Naive thymus-derived CD8-positive, alpha-beta T cell (primary cell): ENCODE results near the gene NTN1. TPM values are rescaled to one million over a fixed set of nuclear protein-coding genes. Genes with fewer than 3 reads are reported as not detected.

Experiments
- ATAC-seq, 2 donors: fragments of 150-1000 bp; cut with Tn5 transposase in 1 of 2; sonication (Bioruptor Pico), chemical (Tn5 transposase) in 1 of 2; 1 replicate in 1 of 2; 2 replicates in 1 of 2; pipeline ENCODE4 v1.10.0; 2021; ENCODE audit warnings: mild to moderate bottlenecking in 2 of 2, moderate library complexity in 2 of 2
- POLR2A ChIA-PET: fragments of 350-600 bp; sonication (Branson Sonifier 250); formaldehyde crosslinking; loops from one replicate; lab custom pipeline; 2021; ENCODE audit warnings: antibody characterized with exemption; lab: Charles Lee
- DNase-seq, 10 donors: peaks; one replicate each; pipeline versions ENCODE4 v3.0.0 to v3.0.0-alpha.2; 2020 to 2022
- H3K27ac Mint-ChIP-seq, 10 donors: one replicate each; pipeline ENCODE4 v1.8.0; 2020 to 2022; ENCODE audit warnings: mild to moderate bottlenecking in 10 of 10, mixed read lengths in 10 of 10, moderate library complexity in 4 of 10, inconsistent platforms in 1 of 10
- H3K27me3 Mint-ChIP-seq, 5 donors: one replicate each; pipeline ENCODE4 v1.8.0; 2021 to 2022; ENCODE audit warnings: mixed read lengths in 5 of 5
- H3K36me3 Mint-ChIP-seq, 3 donors: one replicate each; pipeline ENCODE4 v1.8.0; 2020 to 2022; ENCODE audit warnings: mixed read lengths in 3 of 3, mild to moderate bottlenecking in 2 of 3, inconsistent platforms in 1 of 3
- H3K4me1 Mint-ChIP-seq, 4 donors: one replicate each; pipeline ENCODE4 v1.8.0; 2021 to 2022; ENCODE audit warnings: mixed read lengths in 4 of 4
- H3K4me3 Mint-ChIP-seq, 10 donors: one replicate each; pipeline ENCODE4 v1.8.0; 2020 to 2022; ENCODE audit warnings: mild to moderate bottlenecking in 10 of 10, mixed read lengths in 10 of 10, moderate library complexity in 6 of 10, inconsistent platforms in 1 of 10
- H3K9me3 Mint-ChIP-seq, 9 donors: one replicate each; pipeline ENCODE4 v1.8.0; 2020 to 2022; ENCODE audit warnings: mixed read lengths in 9 of 9, mild to moderate bottlenecking in 3 of 9, inconsistent platforms in 1 of 9, moderate library complexity in 1 of 9
- polyA plus RNA-seq, 3 donors: library from polyadenylated mRNA; unstranded; fragments of 300-500 nt; fragmentation: Illumina TruSeq; gene quantifications; one replicate each; pipeline ENCODE4 v1.2.3, GENCODE V29; 2021
- total RNA-seq, 8 experiments: library from RNA in 2 of 8; stranded (reverse) in 2 of 8; gene quantifications; one replicate each; pipeline ENCODE4 v1.2.3 and lab custom pipeline; 2021 to 2026

Gene NTN1
- total and polyA plus RNA-seq, 5 experiments from 2014 or later = 0.05 TPM; not detected in 4

DNA sequence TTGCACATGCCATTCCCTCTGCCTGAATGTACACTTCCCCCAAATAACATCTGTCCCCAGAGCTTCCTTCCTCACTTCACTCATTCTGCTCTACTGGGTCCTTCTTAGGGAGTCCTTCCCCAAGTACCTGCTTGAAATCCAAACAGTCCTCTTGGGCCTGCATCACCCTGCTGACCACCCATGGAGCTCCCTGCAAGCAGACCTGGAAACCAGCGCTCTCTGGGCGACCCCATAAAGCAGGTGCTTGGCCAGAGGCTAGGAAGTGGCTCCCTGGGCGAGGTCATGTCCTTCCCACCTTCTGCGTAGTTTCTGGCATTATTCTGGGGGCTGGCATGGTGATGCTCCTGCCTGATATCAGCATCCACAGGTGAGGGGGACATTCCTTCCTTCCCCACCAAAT lies 12.2 kb upstream of the NTN1 start:
- Mint-ChIP-seq H3K27ac (no peak overlapping the region), H3K4me3 (no peak overlapping the region), H3K36me3 (peaks cover 0 to 10% (median 8%) of the 10 kb centered on the region in 3 donors), H3K4me1 (peaks cover 0 to 12% (median 7%) of the 10 kb centered on the region in 4 donors), H3K27me3 (peaks cover 34 to 91% (median 56%) of the 10 kb centered on the region in 5 donors), H3K9me3 (peaks cover 0 to 21% (median 4%) of the 10 kb centered on the region in 9 donors)
- DNase-seq = no peak
- POLR2A ChIA-PET = no interaction called here
- ATAC-seq = no peak

DNA sequence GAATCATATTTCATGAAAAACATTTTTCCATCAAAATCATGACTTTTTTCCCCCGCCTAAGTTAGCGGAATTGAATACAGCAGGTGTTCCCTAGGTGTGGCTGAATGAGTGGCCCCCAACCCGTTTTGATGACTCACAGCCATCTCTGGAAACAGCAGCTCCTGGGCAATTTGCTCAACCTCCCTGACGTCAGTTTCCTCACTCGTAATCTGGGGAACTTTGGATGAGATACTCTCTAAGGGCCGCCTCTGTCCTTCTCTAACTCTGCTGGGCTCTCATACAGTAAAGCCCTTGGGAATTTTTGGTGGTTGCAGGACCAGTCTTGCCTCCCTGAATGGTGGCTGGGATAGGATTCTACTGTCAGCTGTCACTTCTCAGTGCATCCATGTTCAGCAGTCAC lies 11.6 kb upstream of the NTN1 start:
- H3K4me1 Mint-ChIP-seq = peaks cover 0 to 5% (median 3%) of the 10 kb centered on the region in 4 donors
- H3K27ac Mint-ChIP-seq = no peak overlapping the region
- DNase-seq (no peak), ATAC-seq (no peak)
- H3K27me3 Mint-ChIP-seq = peaks cover 32 to 85% (median 54%) of the 10 kb centered on the region in 5 donors
- H3K4me3 Mint-ChIP-seq = no peak overlapping the region
- POLR2A ChIA-PET = no interaction called here
- H3K9me3 Mint-ChIP-seq = peaks cover 0 to 21% (median 4%) of the 10 kb centered on the region in 9 donors
- peaks cover 0 to 10% (median 8%) of the 10 kb centered on the region in 3 donors for H3K36me3 Mint-ChIP-seq

DNA sequence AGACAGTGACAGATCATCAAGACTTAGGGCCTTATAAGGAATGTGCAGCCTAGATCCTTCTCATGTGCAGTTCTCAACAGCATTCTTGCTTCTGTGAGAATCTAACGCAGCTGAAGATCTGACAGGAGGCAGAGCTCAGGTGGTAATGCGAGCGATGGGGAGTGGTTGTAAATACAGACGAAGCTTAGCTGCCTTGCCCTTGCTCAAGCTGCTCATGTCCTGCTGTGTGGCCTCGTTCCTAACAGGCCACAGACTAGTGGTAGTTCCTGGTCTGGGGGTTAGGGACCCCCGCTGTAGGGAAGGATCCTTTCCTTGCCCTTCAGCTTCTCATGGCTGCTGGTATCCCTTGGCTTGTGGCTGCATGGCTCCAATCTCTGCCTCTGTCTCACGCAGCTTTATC lies 10.3 kb upstream of the NTN1 start:
- peaks cover 0 to 5% (median 3%) of the 10 kb centered on the region in 3 donors for H3K36me3 Mint-ChIP-seq
- peaks cover 0 to 10% (median 0%) of the 10 kb centered on the region in 9 donors for H3K9me3 Mint-ChIP-seq
- POLR2A ChIA-PET = no interaction called here
- H3K4me1 Mint-ChIP-seq = no peaks in the 10 kb centered on the region
- H3K27me3 Mint-ChIP-seq = peaks cover 27 to 72% (median 47%) of the 10 kb centered on the region in 5 donors
- H3K4me3 Mint-ChIP-seq = no peak overlapping the region
- ATAC-seq = no peak
- H3K27ac Mint-ChIP-seq = no peak overlapping the region
- no peak for DNase-seq

DNA sequence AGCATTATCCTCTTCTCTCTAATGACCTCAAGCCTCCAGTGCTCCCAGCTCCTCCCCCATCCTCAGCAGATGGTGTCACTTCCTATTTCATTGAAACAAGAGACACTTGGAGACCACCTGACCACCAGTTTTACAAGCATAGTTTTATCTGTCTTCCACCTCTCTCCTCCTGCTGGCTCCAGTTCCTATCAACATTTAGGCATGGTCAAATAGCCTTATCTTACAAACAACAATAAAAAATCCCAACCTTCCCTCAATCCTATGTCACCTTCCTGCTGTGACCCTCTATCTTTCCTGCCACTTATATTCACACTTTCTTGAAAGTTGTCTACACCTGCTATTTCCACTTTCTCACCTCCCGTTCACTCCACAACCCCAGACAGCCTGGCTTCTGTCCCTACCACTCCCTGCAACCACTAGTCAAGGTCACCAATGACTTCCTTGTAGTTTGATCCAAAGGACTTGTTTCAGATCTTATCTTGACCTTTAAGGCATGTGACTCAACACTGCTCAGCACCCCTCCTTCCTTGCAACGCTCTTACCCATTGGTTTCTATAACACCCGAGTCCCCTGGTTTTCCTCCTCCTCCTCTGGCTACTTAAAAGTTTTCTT lies 4.3 kb upstream of the NTN1 start:
- DNase-seq = no peak
- H3K27me3 Mint-ChIP-seq = peaks cover 10 to 35% (median 18%) of the 10 kb centered on the region in 5 donors
- POLR2A ChIA-PET = no interaction called here
- H3K9me3 Mint-ChIP-seq = no peaks in the 10 kb centered on the region
- no peaks in the 10 kb centered on the region for H3K4me1 Mint-ChIP-seq
- no peak overlapping the region for H3K27ac Mint-ChIP-seq
- H3K36me3 Mint-ChIP-seq = no peaks in the 10 kb centered on the region
- ATAC-seq = no peak
- no peak overlapping the region for H3K4me3 Mint-ChIP-seq

DNA sequence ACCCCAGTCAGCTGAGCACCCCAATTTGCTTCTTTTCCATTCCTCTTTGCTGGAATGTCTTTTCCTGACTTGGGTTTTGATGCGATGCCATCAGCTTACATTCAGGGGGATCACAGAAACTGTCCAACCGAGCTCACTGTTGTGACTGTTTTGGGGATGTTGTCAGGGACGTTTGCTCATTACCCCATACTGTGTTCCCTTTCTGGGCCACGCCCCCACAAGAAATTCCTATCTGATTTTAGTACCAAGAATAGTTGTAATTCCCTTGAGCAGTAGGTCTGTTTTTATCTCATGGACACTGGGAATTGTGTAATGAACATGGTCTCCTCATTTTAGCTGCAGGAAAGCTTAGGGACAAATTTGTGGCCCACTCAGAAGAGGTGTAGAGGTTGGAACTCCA lies 2.6 kb upstream of the NTN1 start:
- POLR2A ChIA-PET = interaction anchor here (0.6 kb wide), 1 partner anchor 128 kb away, joined by 3 read pairs; no protein-coding TSS in a partner anchor
- Mint-ChIP-seq H3K27ac (no peak overlapping the region), H3K36me3 (peaks cover 0 to 2% (median 0%) of the 10 kb centered on the region in 3 donors), H3K27me3 (peaks cover 8 to 35% (median 12%) of the 10 kb centered on the region in 5 donors), H3K4me1 (peaks cover 3 to 8% (median 6%) of the 10 kb centered on the region in 4 donors), H3K9me3 (no peaks in the 10 kb centered on the region), H3K4me3 (no peak overlapping the region)
- no peak for DNase-seq
- ATAC-seq = no peak

DNA sequence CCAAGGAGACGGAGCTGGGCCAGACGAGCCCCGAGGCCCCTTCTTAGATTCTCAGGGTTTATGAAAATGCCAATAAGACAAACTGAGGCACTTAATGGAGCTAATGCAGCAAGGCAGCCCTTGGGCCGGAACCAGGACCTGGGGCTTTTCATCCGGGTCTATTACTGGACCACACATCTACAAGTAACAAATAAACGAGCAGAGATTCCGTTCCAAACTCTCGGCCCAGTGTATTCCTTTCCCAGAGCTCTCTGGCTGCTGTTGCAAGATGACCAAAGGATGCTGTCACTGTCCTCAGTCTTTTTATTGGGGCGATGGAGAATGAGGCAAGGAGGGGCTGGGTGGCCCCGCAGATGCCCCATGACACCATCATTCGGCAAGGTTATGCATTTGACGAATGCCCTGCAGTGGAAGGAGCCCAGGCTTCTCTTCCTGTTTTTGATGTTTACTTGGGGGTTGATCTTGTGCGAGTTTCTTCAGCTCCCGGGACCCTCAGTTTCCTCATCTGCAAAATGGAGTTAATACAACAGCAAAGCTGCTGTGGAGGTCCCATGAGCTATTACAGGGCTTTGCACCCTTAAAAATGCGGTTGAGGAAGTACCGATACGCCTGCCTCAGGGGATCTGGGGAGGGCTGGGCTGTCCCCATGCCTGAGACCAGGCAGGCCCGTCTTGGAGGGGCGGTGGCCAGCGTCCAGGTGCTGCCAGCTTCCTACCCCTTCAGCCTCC lies 1.1 kb upstream of the NTN1 start:
- DNase-seq (no peak), ATAC-seq (no peak)
- POLR2A ChIA-PET = interaction anchor here (0.5 kb wide), 1 partner anchor 55 kb away, joined by 3 read pairs; no protein-coding TSS in a partner anchor
- Mint-ChIP-seq H3K9me3 (no peaks in the 10 kb centered on the region), H3K4me1 (peaks cover 5 to 18% (median 11%) of the 10 kb centered on the region in 4 donors), H3K27ac (peak overlapping the region in 1 of 10 donors; percentile 53), H3K36me3 (peaks cover 0 to 5% (median 0%) of the 10 kb centered on the region in 3 donors), H3K27me3 (peaks cover 19 to 43% (median 26%) of the 10 kb centered on the region in 5 donors), H3K4me3 (peak overlapping the region; percentile 61 to 84 (median 68))

DNA sequence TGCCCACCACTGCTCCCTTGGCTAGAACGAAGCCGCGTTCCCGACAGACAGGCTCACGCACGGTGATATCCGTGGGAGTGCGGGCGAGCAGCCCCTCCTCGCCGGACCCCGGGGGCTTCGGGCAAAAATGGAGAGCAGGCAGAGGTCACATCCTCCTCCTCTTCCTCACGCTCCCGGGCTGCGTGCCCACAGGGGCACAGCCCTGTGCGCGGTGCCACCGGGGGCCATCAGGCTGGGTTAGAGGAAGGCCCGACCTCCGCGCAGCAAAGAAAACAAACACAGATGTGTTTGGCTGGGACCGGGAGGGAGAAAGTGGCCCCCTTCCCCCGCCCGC lies 519 bp upstream of the NTN1 start:
- no peak overlapping the region for H3K27ac Mint-ChIP-seq
- H3K27me3 Mint-ChIP-seq = peaks cover 20 to 40% (median 31%) of the 10 kb centered on the region in 5 donors

DNA sequence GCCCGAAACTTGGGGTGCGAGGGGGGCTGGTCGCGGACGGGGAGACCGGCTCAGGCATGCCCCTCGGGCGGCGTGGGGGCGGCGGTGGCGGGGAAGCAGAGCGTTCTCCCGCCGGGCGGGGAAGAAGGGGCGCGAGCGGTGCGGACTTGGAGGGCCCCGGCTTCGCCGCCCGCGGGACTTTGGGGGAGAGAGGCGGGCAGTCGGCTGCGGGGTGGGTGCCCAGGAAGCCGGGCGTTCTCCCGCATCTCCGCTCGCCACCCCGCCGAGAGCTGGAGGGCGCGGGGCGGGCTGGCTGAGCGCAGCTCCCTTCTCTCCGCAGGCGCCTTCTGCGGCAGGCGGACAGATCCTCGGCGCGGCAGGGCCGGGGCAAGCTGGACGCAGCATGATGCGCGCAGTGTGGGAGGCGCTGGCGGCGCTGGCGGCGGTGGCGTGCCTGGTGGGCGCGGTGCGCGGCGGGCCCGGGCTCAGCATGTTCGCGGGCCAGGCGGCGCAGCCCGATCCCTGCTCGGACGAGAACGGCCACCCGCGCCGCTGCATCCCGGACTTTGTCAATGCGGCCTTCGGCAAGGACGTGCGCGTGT lies 772 bp downstream of the NTN1 start:
- POLR2A ChIA-PET = interaction anchor here (0.8 kb wide), 1 partner anchor 124 kb away, joined by 3 read pairs; no protein-coding TSS in a partner anchor
- Mint-ChIP-seq H3K4me1 (peaks cover 5 to 18% (median 11%) of the 10 kb centered on the region in 4 donors), H3K9me3 (peaks cover 0 to 3% (median 0%) of the 10 kb centered on the region in 9 donors), H3K27me3 (peaks cover 30 to 52% (median 44%) of the 10 kb centered on the region in 5 donors), H3K27ac (no peak overlapping the region), H3K4me3 (peak overlapping the region; percentile 79 to 95 (median 93)), H3K36me3 (peaks cover 0 to 5% (median 0%) of the 10 kb centered on the region in 3 donors)
- ATAC-seq (peak in 1 of 2 donors; percentile 21), DNase-seq (peak in 2 of 10 donors; percentile 2 to 10)

More for the DNA sequence above, 519 bp upstream of the NTN1 start:
- DNase-seq = peak in 1 of 10 donors; percentile 4
- no peaks in the 10 kb centered on the region for H3K9me3 Mint-ChIP-seq
- H3K4me3 Mint-ChIP-seq = peak overlapping the region; percentile 56 to 84 (median 68)
- peaks cover 0 to 5% (median 0%) of the 10 kb centered on the region in 3 donors for H3K36me3 Mint-ChIP-seq
- ATAC-seq = no peak
- POLR2A ChIA-PET = no interaction called here
- peaks cover 5 to 18% (median 11%) of the 10 kb centered on the region in 4 donors for H3K4me1 Mint-ChIP-seq

DNA sequence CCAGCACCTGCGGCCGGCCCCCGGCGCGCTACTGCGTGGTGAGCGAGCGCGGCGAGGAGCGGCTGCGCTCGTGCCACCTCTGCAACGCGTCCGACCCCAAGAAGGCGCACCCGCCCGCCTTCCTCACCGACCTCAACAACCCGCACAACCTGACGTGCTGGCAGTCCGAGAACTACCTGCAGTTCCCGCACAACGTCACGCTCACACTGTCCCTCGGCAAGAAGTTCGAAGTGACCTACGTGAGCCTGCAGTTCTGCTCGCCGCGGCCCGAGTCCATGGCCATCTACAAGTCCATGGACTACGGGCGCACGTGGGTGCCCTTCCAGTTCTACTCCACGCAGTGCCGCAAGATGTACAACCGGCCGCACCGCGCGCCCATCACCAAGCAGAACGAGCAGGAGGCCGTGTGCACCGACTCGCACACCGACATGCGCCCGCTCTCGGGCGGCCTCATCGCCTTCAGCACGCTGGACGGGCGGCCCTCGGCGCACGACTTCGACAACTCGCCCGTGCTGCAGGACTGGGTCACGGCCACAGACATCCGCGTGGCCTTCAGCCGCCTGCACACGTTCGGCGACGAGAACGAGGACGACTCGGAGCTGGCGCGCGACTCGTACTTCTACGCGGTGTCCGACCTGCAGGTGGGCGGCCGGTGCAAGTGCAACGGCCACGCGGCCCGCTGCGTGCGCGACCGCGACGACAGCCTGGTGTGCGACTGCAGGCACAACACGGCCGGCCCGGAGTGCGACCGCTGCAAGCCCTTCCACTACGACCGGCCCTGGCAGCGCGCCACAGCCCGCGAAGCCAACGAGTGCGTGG lies 1.5 kb downstream of the NTN1 start:
- ATAC-seq (peak in 1 of 2 donors; percentile 14), DNase-seq (peak in 2 of 10 donors; percentile 10 to 23)
- peaks cover 37 to 56% (median 51%) of the 10 kb centered on the region in 5 donors for H3K27me3 Mint-ChIP-seq
- H3K4me1 Mint-ChIP-seq = peaks cover 5 to 18% (median 11%) of the 10 kb centered on the region in 4 donors
- H3K27ac Mint-ChIP-seq = peak overlapping the region in 5 of 10 donors; percentile 74 to 88 (median 83)
- peaks cover 0 to 5% (median 0%) of the 10 kb centered on the region in 3 donors for H3K36me3 Mint-ChIP-seq
- H3K9me3 Mint-ChIP-seq = peaks cover 0 to 3% (median 0%) of the 10 kb centered on the region in 9 donors
- peak overlapping the region; percentile 79 to 95 (median 93) for H3K4me3 Mint-ChIP-seq
- POLR2A ChIA-PET = no interaction called here

DNA sequence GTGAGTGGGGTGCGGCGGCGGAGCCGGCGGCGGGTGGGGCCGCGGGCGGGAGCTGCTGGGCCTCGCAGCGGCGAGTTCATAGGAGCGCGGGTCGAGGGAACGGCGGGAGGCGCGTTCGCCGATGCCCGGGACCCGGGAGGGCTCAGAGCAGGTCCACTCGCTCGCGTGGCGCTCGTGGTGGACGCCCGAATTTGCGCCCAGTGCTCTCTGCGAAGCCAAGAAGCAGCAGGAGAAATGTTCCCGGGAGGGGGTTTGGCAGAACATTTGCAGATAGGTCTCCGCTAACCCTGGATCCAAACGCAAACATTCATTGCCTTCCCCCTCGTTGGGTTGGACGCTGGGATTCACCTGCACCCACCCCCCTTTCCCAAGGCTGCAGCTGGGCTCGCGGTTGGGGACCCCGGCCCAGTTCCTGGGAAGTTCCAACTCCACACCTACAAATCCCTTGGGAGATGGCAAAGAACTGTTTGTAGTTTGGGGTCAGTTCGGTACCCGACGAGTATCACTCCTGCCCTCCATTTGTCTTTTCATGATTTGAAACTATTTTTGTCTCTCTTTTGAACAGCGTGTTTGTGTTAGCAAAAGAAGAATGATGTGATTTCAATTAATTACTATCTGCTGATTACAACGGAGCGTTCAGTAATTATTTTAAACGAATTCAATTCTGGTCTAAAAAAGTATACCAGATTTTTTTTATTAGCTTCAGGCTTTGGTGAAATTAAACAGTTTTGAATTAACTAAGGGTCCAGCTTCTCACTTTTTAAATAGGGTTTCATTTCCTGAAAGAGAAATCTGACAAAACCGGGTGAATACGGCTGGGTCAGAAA lies 2.3 kb downstream of the NTN1 start:
- Mint-ChIP-seq H3K36me3 (peaks cover 0 to 5% (median 0%) of the 10 kb centered on the region in 3 donors), H3K4me1 (peaks cover 5 to 18% (median 11%) of the 10 kb centered on the region in 4 donors), H3K4me3 (peak overlapping the region in 9 of 10 donors; percentile 30 to 93 (median 66)), H3K9me3 (peaks cover 0 to 3% (median 0%) of the 10 kb centered on the region in 9 donors), H3K27ac (no peak overlapping the region), H3K27me3 (peaks cover 38 to 63% (median 59%) of the 10 kb centered on the region in 5 donors)
- DNase-seq (peak in 2 of 10 donors; percentile 11 to 17), ATAC-seq (no peak)
- POLR2A ChIA-PET = no interaction called here

DNA sequence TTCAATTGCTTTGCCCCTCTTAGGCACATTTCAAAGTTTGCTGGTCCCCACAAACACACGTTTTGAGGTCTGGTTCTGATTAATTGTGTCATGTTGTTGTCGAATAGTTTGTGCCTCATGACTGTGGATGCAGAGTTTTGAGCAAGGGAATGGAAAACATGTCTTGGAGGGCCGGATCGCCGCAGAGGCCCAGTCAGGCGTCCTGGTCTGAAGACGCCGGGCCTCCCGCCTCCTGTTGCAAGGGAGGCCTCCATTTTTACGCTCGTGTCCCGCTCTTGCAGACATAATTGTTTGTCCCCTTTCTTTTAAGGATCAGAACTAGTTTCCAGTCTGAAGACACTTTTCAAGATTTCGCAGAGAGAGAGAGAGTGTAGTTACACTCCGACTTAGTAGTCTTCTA lies 3.2 kb downstream of the NTN1 start:
- no peak overlapping the region for H3K27ac Mint-ChIP-seq

More for the DNA sequence above, 3.2 kb downstream of the NTN1 start:
- Mint-ChIP-seq H3K27me3 (peaks cover 35 to 67% (median 53%) of the 10 kb centered on the region in 5 donors), H3K9me3 (peaks cover 0 to 3% (median 0%) of the 10 kb centered on the region in 9 donors), H3K36me3 (peaks cover 0 to 5% (median 0%) of the 10 kb centered on the region in 3 donors), H3K4me3 (peak overlapping the region in 9 of 10 donors; percentile 4 to 85 (median 58)), H3K4me1 (peaks cover 5 to 18% (median 11%) of the 10 kb centered on the region in 4 donors)
- POLR2A ChIA-PET = no interaction called here
- DNase-seq = no peak
- no peak for ATAC-seq
